Caco-2 (cell line): ENCODE results near the gene A1BG. TPM values are rescaled to one million over a fixed set of nuclear protein-coding genes. Genes with fewer than 3 reads are reported as not detected.

Source experiments
- BruUV-seq: library from RNA; stranded (reverse); fragments of 400-500 nt; replicated peaks from 2 replicates; lab custom pipeline; 2021; lab: Mats Ljungman, UMichigan
- CTCF ChIA-PET: fragments of 300-600 bp; sonication (Branson Sonifier 250); formaldehyde crosslinking; loops from one replicate; lab custom pipeline; 2022; ENCODE audit warnings: antibody characterized with exemption; lab: Charles Lee
- POLR2A ChIA-PET: fragments of 300-600 bp; sonication (Branson Sonifier 250); formaldehyde crosslinking; loops from one replicate; lab custom pipeline; 2022; ENCODE audit warnings: antibody characterized with exemption; lab: Charles Lee
- DNase-seq, 2 experiments: peaks; one replicate each; pipeline versions ENCODE4 v3.0.0 to v3.0.0-alpha.2; 2020 to 2022
- H3K27me3 ChIP-seq: replicated peaks from 2 replicates; pipeline ENCODE4 v1.6.0; 2011; ENCODE audit warnings: low read length; ENCODE audit not compliant: control insufficient read depth, insufficient read depth
- H3K36me3 ChIP-seq: 2 replicates; pipeline ENCODE4 v1.5.1; 2011; ENCODE audit warnings: low read length; ENCODE audit not compliant: control insufficient read depth, insufficient read depth
- H3K4me1 ChIP-seq: fragments of 250-450 bp; sonication (Bioruptor Pico); 2 replicates; pipeline ENCODE4 v1.5.1; 2020; ENCODE audit warnings: mild to moderate bottlenecking
- H3K4me3 ChIP-seq: 2 replicates; pipeline ENCODE4 v1.5.1; 2011; ENCODE audit warnings: low read depth, mild to moderate bottlenecking, control low read depth, low read length
- H3K9me3 ChIP-seq: fragments of 250-450 bp; sonication (Bioruptor Pico); 2 replicates; pipeline ENCODE4 v1.5.1; 2020; ENCODE audit warnings: mild to moderate bottlenecking, moderate library complexity
- H3K27ac Mint-ChIP-seq: one replicate; pipeline ENCODE4 v1.8.0; 2022; ENCODE audit warnings: mixed read lengths; ENCODE audit not compliant: unreplicated experiment
- H3K27me3 Mint-ChIP-seq: one replicate; pipeline ENCODE4 v1.8.0; 2022; ENCODE audit warnings: mixed read lengths; ENCODE audit not compliant: insufficient read depth, unreplicated experiment
- H3K36me3 Mint-ChIP-seq: one replicate; pipeline ENCODE4 v1.8.0; 2022; ENCODE audit warnings: mild to moderate bottlenecking, mixed read lengths; ENCODE audit not compliant: insufficient read depth, unreplicated experiment
- H3K4me1 Mint-ChIP-seq: one replicate; pipeline ENCODE4 v1.8.0; 2022; ENCODE audit warnings: low read depth, mixed read lengths; ENCODE audit not compliant: unreplicated experiment
- H3K4me3 Mint-ChIP-seq: one replicate; pipeline ENCODE4 v1.8.0; 2022; ENCODE audit warnings: mild to moderate bottlenecking, moderate library complexity, mixed read lengths; ENCODE audit not compliant: unreplicated experiment
- H3K9me3 Mint-ChIP-seq: one replicate; pipeline ENCODE4 v1.8.0; 2022; ENCODE audit warnings: mixed read lengths; ENCODE audit not compliant: unreplicated experiment
- intact Hi-C: fragments of 100-400 bp; cut with micrococcal nuclease; formaldehyde crosslinking; loops from one replicate; pipeline ENCODE4 v1.10.0; 2022; ENCODE audit not compliant: unreplicated experiment
- total RNA-seq: library from RNA; stranded (reverse); gene quantifications from 2 replicates; pipeline ENCODE4 v1.2.3, GENCODE V29; 2022
- TF ChIP-seq, protein P1 (sequence below), 2 experiments: fragments of 200-600 bp in 1 of 2; IDR thresholded peaks; 1 replicate in 1 of 2; 2 replicates in 1 of 2; pipeline versions ENCODE4 v1.5.1 to v1.8.0; 2011 to 2022; ENCODE audit warnings: antibody characterized with exemption in 1 of 2, control low read depth in 1 of 2, inconsistent platforms in 1 of 2, low read depth in 1 of 2, low read length in 1 of 2, mild to moderate bottlenecking in 1 of 2, moderate library complexity in 1 of 2; ENCODE audit not compliant: insufficient read depth in 1 of 2, severe bottlenecking in 1 of 2, unreplicated experiment in 1 of 2

A1BG gene
- total RNA-seq, 1 experiment from 2014 or later = 2.8 TPM

DNA sequence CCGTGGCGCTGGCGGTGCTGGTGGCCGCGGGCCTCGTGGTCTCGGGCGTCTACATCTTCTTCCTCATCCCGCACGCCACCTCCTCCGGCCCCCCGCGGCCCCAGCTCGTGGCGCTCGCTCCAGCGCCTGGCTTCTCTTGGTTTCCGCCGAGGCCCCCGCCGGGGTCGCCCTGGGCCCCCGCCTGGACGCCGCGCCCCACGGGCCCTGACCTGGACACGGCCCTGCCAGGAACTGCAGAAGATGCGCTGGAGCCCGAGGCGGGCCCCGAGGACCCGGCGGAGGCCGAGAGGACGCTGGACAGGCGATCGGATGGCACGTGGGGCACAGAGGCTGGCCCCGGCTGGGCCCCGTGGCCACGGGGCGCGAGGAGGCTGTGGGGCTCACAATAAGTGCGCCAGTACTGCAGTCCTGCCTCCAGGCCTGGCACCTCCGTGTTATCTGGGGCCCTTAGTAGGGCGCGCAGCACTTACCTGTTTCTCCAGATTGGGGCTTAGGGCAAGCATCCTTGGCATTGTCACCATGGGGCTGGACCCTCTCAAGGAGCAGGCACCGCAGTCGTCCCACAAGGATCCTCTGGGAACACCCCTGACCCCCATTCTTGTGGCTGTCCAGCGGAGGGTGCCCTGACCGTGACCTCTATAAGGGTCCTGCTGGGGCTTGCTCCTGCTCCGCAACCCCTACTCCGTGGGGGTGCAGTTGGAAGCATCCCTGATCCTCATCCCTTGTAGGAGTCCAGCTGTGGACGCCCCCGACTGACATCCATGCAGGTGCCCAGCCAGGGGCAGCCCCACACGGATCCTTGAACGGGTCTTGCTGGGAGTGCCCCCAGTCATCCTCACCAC lies 43.6 kb upstream of the A1BG start:
- Histone ChIP-seq H3K9me3 (no peaks in the 10 kb centered on the region), H3K4me1 (peaks cover 14% of the 10 kb centered on the region), H3K27me3 (no peaks in the 10 kb centered on the region), H3K4me3 (no peak overlapping the region), H3K36me3 (peaks cover 2% of the 10 kb centered on the region)
- H3K27me3 Mint-ChIP-seq = no peaks in the 10 kb centered on the region
- H3K36me3 Mint-ChIP-seq = peaks cover 74% of the 10 kb centered on the region
- no peak for DNase-seq
- BruUV-seq = no TSS peak
- no peaks in the 10 kb centered on the region for H3K9me3 Mint-ChIP-seq
- H3K4me3 Mint-ChIP-seq = no peak overlapping the region
- H3K27ac Mint-ChIP-seq = no peak overlapping the region
- TF ChIP-seq, protein P1, sequence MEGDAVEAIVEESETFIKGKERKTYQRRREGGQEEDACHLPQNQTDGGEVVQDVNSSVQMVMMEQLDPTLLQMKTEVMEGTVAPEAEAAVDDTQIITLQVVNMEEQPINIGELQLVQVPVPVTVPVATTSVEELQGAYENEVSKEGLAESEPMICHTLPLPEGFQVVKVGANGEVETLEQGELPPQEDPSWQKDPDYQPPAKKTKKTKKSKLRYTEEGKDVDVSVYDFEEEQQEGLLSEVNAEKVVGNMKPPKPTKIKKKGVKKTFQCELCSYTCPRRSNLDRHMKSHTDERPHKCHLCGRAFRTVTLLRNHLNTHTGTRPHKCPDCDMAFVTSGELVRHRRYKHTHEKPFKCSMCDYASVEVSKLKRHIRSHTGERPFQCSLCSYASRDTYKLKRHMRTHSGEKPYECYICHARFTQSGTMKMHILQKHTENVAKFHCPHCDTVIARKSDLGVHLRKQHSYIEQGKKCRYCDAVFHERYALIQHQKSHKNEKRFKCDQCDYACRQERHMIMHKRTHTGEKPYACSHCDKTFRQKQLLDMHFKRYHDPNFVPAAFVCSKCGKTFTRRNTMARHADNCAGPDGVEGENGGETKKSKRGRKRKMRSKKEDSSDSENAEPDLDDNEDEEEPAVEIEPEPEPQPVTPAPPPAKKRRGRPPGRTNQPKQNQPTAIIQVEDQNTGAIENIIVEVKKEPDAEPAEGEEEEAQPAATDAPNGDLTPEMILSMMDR (IDR thresholded peaks at IDR 0.05; ENCODE audit: insufficient read depth in 1 of 2, low read depth in 1 of 2, low read length in 1 of 2, severe bottlenecking in 1 of 2, unreplicated experiment in 1 of 2) = no peak
- ChIA-PET POLR2A (no interaction called here), CTCF (no interaction called here)
- intact Hi-C loops = no loop called here
- H3K4me1 Mint-ChIP-seq = peaks cover 11% of the 10 kb centered on the region

DNA sequence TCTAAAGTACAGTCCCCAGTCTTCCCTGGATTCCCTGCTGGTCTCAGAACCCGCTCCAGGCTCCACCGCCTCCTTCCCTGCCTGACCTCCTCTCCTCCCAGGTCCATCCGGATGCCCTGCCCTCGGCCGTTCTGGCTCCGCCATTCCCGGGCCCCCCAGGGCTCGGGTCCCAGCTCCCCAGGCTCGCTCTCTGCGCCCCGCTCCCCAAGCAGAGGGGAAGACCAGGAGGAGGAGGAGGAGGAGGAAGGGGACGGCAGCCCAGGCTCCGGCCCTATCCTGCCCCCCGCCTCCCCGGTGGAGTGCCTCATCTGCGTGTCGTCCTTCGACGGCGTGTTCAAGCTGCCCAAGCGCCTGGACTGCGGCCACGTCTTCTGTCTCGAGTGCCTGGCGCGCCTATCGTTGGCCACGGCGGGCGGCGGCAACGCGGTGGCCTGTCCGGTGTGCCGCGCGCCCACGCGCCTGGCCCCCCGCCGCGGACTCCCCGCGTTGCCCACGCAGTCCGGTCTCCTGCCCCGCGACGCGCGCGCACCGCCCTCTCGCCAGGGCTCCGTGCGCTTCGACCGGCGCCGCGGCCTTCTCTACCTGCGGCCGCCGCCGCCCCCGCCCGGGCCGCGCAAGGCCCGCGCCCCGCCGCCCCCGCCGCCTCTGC lies 42.8 kb upstream of the A1BG start:
- no peaks in the 10 kb centered on the region for H3K9me3 ChIP-seq
- intact Hi-C loops = no loop called here
- peaks cover 14% of the 10 kb centered on the region for H3K4me1 ChIP-seq
- no peak overlapping the region for H3K27ac Mint-ChIP-seq
- TF ChIP-seq, protein P1 (IDR thresholded peaks at IDR 0.05; ENCODE audit: insufficient read depth in 1 of 2, low read depth in 1 of 2, low read length in 1 of 2, severe bottlenecking in 1 of 2, unreplicated experiment in 1 of 2) = no peak
- peaks cover 2% of the 10 kb centered on the region for H3K36me3 ChIP-seq
- H3K4me3 ChIP-seq = no peak overlapping the region
- H3K9me3 Mint-ChIP-seq = no peaks in the 10 kb centered on the region
- H3K27me3 ChIP-seq = no peaks in the 10 kb centered on the region
- no TSS peak for BruUV-seq
- peaks cover 8% of the 10 kb centered on the region for H3K4me1 Mint-ChIP-seq
- no peak for DNase-seq
- ChIA-PET CTCF (no interaction called here), POLR2A (interaction anchor here (0.6 kb wide), 1 partner anchor 34 kb away, joined by 3 read pairs; no protein-coding TSS in a partner anchor)
- H3K4me3 Mint-ChIP-seq = no peak overlapping the region
- peaks cover 77% of the 10 kb centered on the region for H3K36me3 Mint-ChIP-seq
- no peaks in the 10 kb centered on the region for H3K27me3 Mint-ChIP-seq

DNA sequence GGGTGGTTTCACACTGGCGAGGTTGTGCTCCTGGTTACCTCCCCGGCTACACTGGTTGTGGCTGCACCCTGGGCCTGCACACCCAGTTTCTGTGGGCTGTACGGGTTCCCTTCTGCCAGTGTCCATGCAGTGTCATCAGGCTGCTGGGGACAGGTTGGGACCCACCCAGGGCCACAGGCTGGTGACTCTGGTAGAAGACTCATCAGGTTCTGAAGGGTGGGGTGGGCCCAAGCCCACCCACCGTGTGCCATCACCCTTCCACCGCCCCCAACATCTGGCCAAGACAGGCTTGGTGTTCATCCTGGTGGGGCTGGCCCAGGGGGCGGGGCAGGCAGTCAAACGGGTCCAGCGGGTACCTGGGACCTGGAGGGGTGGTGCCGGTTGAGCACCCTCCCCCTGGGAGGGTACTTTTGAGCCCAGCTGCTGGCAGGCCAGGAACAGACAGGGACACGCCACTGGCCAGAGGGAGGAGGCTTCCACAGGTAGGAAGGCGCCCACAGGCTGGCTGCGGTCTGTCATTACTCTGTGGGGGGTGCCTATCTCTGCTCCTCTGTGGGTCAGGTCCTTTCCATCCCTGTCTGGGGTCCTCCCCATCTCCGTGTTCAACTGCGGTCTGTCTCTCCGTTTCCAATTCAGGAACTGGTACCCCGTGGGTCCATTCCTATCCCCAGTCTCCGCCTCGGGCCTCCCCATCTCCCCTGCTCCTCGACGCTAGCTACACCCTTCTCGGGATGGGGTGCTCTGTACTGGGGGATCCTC lies 42.1 kb upstream of the A1BG start, which contains the start of gene RNF225:
Gene RNF225, plus strand, starts transcription at position 437 of the 759 bp plus-strand sequence. CDS start 434 bp downstream, outside the sequence.
- no peak within 1 kb of the TSS for H3K4me3 Mint-ChIP-seq
- peaks cover 9% of the 10 kb centered on the region for H3K4me1 ChIP-seq
- H3K4me3 ChIP-seq = no peak within 1 kb of the TSS
- H3K36me3 ChIP-seq = peaks cover 2% of the 10 kb centered on the region
- TF ChIP-seq, protein P1 (IDR thresholded peaks at IDR 0.05; ENCODE audit: insufficient read depth in 1 of 2, low read depth in 1 of 2, low read length in 1 of 2, severe bottlenecking in 1 of 2, unreplicated experiment in 1 of 2) = no peak
- CTCF ChIA-PET = no interaction called here
- no TSS peak for BruUV-seq
- POLR2A ChIA-PET = interaction anchor here (0.6 to 0.9 kb wide), 2 partner anchors 13 to 33 kb away, joined by 3 read pairs; partner anchors contain the start of gene ZNF584
- no peaks in the 10 kb centered on the region for H3K9me3 Mint-ChIP-seq
- peak; percentile 72 to 77 for DNase-seq
- peaks cover 7% of the 10 kb centered on the region for H3K4me1 Mint-ChIP-seq
- H3K36me3 Mint-ChIP-seq = peaks cover 77% of the 10 kb centered on the region
- H3K27me3 ChIP-seq = no peaks in the 10 kb centered on the region
- H3K27ac Mint-ChIP-seq = peak within 1 kb of the TSS; percentile 76
- intact Hi-C loops = no loop called here
- H3K9me3 ChIP-seq = no peaks in the 10 kb centered on the region
- no peaks in the 10 kb centered on the region for H3K27me3 Mint-ChIP-seq
